Thyroid gland (tissue), 4 donors: ENCODE measurements around the gene DNAH17. TPM values are rescaled to one million over a fixed set of nuclear protein-coding genes. Genes with fewer than 3 reads are reported as not detected.
A peak's percentile ranks its signal among the peaks of the same experiment; 100 is the strongest.

ENCODE experiments used
- DNase-seq, 2 donors: peaks; one replicate each; pipeline ENCODE4 v3.0.0-alpha.2; 2019
- H3K27ac ChIP-seq, 3 donors: fragments of 200-600 bp; sonication (generic); 1 replicate in 2 of 3; 2 replicates in 1 of 3; pipeline ENCODE4 v1.5.1; 2016 to 2019; ENCODE audit warnings: mild to moderate bottlenecking in 1 of 3, moderate library complexity in 1 of 3
- H3K27me3 ChIP-seq: fragments of 200-600 bp; sonication (generic); one replicate; pipeline ENCODE4 v1.5.1; 2019
- H3K36me3 ChIP-seq, 2 donors: fragments of 200-600 bp; sonication (generic); one replicate each; pipeline ENCODE4 v1.5.1; 2016 to 2019
- H3K4me1 ChIP-seq, 2 donors: fragments of 200-600 bp; sonication (generic); one replicate each; pipeline ENCODE4 v1.5.1; 2017 to 2019
- H3K4me3 ChIP-seq, 3 donors: fragments of 200-600 bp; sonication (generic); replicated peaks in 1 of 3; 1 replicate in 2 of 3; 2 replicates in 1 of 3; pipeline ENCODE4 v1.5.1; 2016; ENCODE audit warnings: mild to moderate bottlenecking in 1 of 3
- H3K9me3 ChIP-seq: fragments of 200-600 bp; sonication (generic); one replicate; pipeline ENCODE4 v1.5.1; 2017
- CTCF ChIP-seq, 6 experiments: fragments of 200-600 bp in 3 of 6; fragments of 450-650 bp in 3 of 6; sonication (generic) in 3 of 6; IDR thresholded peaks; one replicate each; pipeline ENCODE4 v1.5.1; 2016 to 2019; ENCODE audit warnings: antibody characterized with exemption in 6 of 6, mild to moderate bottlenecking in 2 of 6, inconsistent platforms in 1 of 6, moderate library complexity in 1 of 6
- POLR2A ChIP-seq, 2 donors: fragments of 450-650 bp; IDR thresholded peaks; one replicate each; pipeline ENCODE4 v1.6.1; 2017; ENCODE audit warnings: antibody characterized with exemption in 2 of 2, mild to moderate bottlenecking in 2 of 2, moderate library complexity in 1 of 2
- WGBS, 2 donors: methylation state at CpG; one replicate each; pipeline ENCODE4 v1.1.5; 2017; 5-methylcytosine and 5-hydroxymethylcytosine counted together
- intact Hi-C: fragments of 100-400 bp; cut with DNase I; formaldehyde crosslinking; loops from one replicate; pipeline ENCODE4 v1.15.1; 2023
- total RNA-seq, 4 donors: library from RNA; depleted of rRNA; stranded (reverse); fragments of >200 nt; gene quantifications; one replicate each; pipeline ENCODE4 v1.2.3, GENCODE V29; 2016

The DNAH17 gene
- total RNA-seq, 4 donors from 2014 or later: 0.21 to 0.67 (median 0.32) TPM

- WGBS, 2 donors: 59 to 73% methylated on average over 8 to 14 of the region's 15 CpGs
- Histone ChIP-seq H3K4me3 (no peak overlapping the region), H3K4me1 (peaks cover 0 to 60% of the 10 kb centered on the region in 2 donors), H3K9me3 (no peaks in the 10 kb centered on the region), H3K36me3 (peaks cover 16 to 17% of the 10 kb centered on the region in 2 donors), H3K27ac (peak overlapping the region; percentile 39 to 83 (median 72)), H3K27me3 (no peaks in the 10 kb centered on the region)
- no peak for DNase-seq
- no peak for TF ChIP-seq CTCF (IDR thresholded peaks at IDR 0.05)
- TF ChIP-seq POLR2A (IDR thresholded peaks at IDR 0.05): no peak
- intact Hi-C loops: no loop called here
Measured at GRCh38 chr17:78416791-78417530, 160.2 kb downstream of the DNAH17 start.

DNA sequence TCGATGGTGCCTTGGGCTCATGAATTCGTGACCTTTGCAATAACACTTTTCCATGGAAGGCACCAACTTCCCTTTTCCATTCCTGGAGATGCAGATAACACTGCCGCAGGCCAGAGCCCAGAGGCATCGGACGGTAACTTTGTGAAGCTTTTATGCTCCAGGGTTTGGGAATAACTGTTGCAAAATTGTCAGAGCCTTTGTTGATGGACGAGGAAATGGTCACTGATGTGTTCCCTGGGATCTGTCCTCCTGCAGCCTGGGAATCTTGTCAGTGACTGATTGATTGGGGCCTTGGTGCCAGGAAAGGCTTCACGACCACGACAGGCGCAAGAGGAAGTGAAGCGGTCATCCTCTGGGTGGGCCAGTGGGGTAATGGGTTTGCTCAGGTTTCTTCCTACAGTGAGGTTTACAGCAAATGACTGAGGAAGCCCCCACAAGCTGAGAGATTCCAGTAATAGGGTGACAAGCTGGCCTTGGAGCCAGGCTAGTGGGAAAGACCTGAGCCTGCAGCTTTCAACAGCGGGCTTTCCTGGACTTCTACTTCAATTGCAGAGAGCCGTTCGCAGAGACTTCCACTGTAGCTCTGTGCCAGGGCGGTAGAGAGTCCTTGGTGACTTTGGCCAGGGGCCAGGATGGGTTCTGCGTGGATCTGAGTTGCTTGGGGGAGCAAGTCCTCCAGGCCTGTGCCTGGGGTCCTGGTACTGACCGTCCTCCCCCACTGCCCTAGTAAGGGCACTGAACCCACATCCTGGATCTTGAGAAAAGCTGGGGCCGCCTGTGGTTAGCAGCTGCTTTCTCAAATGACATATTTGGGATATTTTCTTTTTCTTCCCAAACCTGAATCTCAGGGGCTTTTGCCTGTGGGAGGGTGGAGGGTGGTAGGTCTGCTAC, 161.1 kb downstream of the DNAH17 start:
- no peak for DNase-seq
- TF ChIP-seq POLR2A (IDR thresholded peaks at IDR 0.05) (no peak), CTCF (IDR thresholded peaks at IDR 0.05) (no peak)
- Histone ChIP-seq H3K4me3 (no peak overlapping the region), H3K27me3 (no peaks in the 10 kb centered on the region), H3K36me3 (peaks cover 16 to 17% of the 10 kb centered on the region in 2 donors), H3K27ac (peak overlapping the region; percentile 39 to 83 (median 72)), H3K4me1 (peaks cover 0 to 55% of the 10 kb centered on the region in 2 donors), H3K9me3 (no peaks in the 10 kb centered on the region)
- WGBS, 2 donors: 71 to 84% methylated on average over 12 to 17 of the region's 17 CpGs
- intact Hi-C loops: no loop called here

DNA sequence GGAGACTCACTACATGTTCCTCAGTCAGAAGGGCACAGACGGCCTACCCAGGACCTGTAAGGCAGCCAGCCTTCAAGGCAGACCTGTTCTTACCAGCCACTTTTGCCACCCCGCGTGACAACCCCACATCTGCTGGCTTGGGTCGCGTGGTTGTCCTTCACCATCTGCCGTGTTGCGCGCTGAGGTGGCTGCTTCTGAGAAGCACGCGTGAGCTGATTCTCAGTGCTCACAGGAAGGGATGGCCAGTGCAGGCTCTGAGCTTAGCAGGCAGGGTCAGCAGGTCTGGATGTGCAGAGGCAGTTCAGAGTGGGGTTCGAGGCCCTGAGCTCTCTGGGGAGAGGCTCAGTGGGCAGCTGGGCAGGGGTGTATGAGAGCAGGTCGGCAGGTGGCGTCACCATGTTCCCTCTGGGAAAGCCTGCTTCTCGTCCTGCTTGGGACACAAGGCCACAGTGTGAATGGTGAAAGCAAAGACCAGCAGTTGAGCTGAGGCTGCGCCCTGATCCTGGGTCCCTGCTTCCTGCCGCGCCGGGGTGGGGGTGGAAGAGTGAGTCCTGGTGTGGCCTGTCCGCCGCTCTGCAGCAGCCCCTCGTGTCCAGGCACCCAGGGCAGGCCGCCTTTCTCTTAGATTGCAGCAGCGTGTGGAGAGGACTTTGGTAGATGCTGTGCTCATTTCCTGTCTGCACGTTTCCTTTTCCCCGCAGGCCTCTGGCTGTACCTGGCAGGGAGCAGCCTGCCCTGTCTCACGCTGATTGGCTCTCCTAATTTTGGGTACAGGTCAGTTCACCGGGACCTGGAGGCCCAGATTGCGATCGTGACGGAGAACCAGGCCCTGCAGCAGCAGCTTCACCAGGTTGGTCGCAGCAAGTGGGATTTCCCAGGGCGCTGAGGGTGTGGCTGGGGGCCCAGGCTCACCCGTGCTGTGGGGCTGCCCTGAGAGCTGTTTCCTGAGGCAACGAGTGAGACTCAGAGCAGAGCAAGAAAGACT, 162.7 kb downstream of the DNAH17 start:
- WGBS, 2 donors: 74 to 86% methylated on average over 15 to 29 of the region's 34 CpGs
- Histone ChIP-seq H3K36me3 (peaks cover 5 to 9% of the 10 kb centered on the region in 2 donors), H3K4me1 (peaks cover 0 to 47% of the 10 kb centered on the region in 2 donors), H3K27me3 (no peaks in the 10 kb centered on the region), H3K9me3 (no peaks in the 10 kb centered on the region), H3K4me3 (no peak overlapping the region), H3K27ac (peak overlapping the region in 2 of 3 donors; percentile 41 to 83)
- TF ChIP-seq CTCF (IDR thresholded peaks at IDR 0.05) (no peak), POLR2A (IDR thresholded peaks at IDR 0.05) (no peak)
- DNase-seq: no peak
- intact Hi-C loops: no loop called here

DNA sequence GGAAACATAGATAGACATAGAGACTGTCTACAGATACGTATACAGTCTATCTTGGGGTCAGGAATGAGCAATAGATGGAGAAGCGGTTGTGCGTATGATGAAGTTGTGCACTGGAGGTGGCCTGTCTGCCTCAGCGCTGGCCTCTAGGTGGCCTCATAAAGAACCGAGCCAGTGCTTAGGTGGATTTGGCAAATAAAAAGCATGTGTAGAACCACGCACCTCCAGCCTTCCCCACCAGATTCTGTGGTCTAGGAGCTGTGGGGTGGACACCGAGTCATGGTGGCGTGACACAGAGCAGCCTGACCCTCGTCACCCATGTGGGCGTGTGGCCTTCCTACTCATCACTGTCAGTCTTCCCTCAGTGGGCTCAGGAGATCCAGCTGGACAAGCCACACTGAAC, 164.8 kb downstream of the DNAH17 start:
- 87 to 92% methylated on average over 9 to 10 of the region's 10 CpGs for WGBS, 2 donors
- Histone ChIP-seq H3K9me3 (no peaks in the 10 kb centered on the region), H3K4me3 (no peak overlapping the region), H3K27ac (peak overlapping the region in 1 of 3 donors; percentile 41), H3K36me3 (peaks cover 4 to 9% of the 10 kb centered on the region in 2 donors), H3K27me3 (no peaks in the 10 kb centered on the region), H3K4me1 (peaks cover 4 to 60% of the 10 kb centered on the region in 2 donors)
- TF ChIP-seq CTCF (IDR thresholded peaks at IDR 0.05) (peak in 1 of 6 experiments; percentile 17), POLR2A (IDR thresholded peaks at IDR 0.05) (no peak)
- no peak for DNase-seq
- intact Hi-C loops: no loop called here
